B cell (primary cell): ENCODE data around the gene GORASP2. TPM values are rescaled to one million over a fixed set of nuclear protein-coding genes. Genes with fewer than 3 reads are reported as not detected.

Source experiments
- ATAC-seq: fragments of 200-7000 bp; cut with Tn5 transposase; one replicate; pipeline ENCODE4 v1.10.0; 2021; ENCODE audit warnings: low read depth, mild to moderate bottlenecking, moderate number of reproducible peaks, moderate library complexity
- CTCF ChIA-PET: fragments of 350-600 bp; sonication (Branson Sonifier 250); formaldehyde crosslinking; loops from one replicate; lab custom pipeline; 2021; ENCODE audit warnings: antibody characterized with exemption, inconsistent platforms; lab: Charles Lee
- POLR2A ChIA-PET: fragments of 350-600 bp; sonication (Branson Sonifier 250); formaldehyde crosslinking; loops from one replicate; lab custom pipeline; 2021; ENCODE audit warnings: antibody characterized with exemption; lab: Charles Lee
- DNase-seq: peaks from one replicate; pipeline ENCODE4 v3.0.0; 2013
- H2AFZ ChIP-seq: 2 replicates; pipeline ENCODE4 v1.6.1; 2012; ENCODE audit warnings: mild to moderate bottlenecking, low read depth, low read length; ENCODE audit not compliant: insufficient read depth, poor library complexity, severe bottlenecking
- H3K27ac ChIP-seq, 2 donors: 1 replicate in 1 of 2; 2 replicates in 1 of 2; pipeline ENCODE4 v1.5.1; 2012 to 2013; ENCODE audit warnings: low read length in 2 of 2, mild to moderate bottlenecking in 2 of 2, moderate library complexity in 1 of 2
- H3K27me3 ChIP-seq, 4 experiments: fragments of 200-600 bp in 1 of 4; sonication (generic) in 1 of 4; replicated peaks in 1 of 4; 1 replicate in 2 of 4; 2 replicates in 2 of 4; pipeline versions ENCODE4 v1.6.1 to v1.7.0; 2013 to 2016; ENCODE audit warnings: low read length in 3 of 4, mild to moderate bottlenecking in 2 of 4, mixed read lengths in 1 of 4, moderate library complexity in 1 of 4; ENCODE audit not compliant: insufficient read depth in 4 of 4, control insufficient read depth in 3 of 4; ENCODE audit errors: control extremely low read depth in 1 of 4
- H3K36me3 ChIP-seq, 2 experiments: replicated peaks in 1 of 2; 1 replicate in 1 of 2; 2 replicates in 1 of 2; pipeline versions ENCODE4 v1.6.1 to v1.7.1; 2013; ENCODE audit warnings: low read length in 1 of 2; ENCODE audit not compliant: insufficient read depth in 2 of 2, control insufficient read depth in 1 of 2; ENCODE audit errors: control extremely low read depth in 1 of 2, extremely low read depth in 1 of 2
- H3K4me1 ChIP-seq, 2 donors: fragments of 200-600 bp in 1 of 2; sonication (generic) in 1 of 2; 1 replicate in 1 of 2; 2 replicates in 1 of 2; pipeline versions ENCODE4 v1.5.1 to v1.6.1; 2013 to 2017; ENCODE audit warnings: low read length in 2 of 2; ENCODE audit not compliant: control insufficient read depth in 2 of 2, insufficient read depth in 2 of 2
- H3K4me2 ChIP-seq: replicated peaks from 2 replicates; pipeline ENCODE3; 2012; ENCODE audit warnings: mild to moderate bottlenecking, low read depth, low read length; ENCODE audit not compliant: poor library complexity, severe bottlenecking
- H3K4me3 ChIP-seq, 5 experiments: fragments of 200-600 bp in 1 of 5; sonication (generic) in 1 of 5; 1 replicate in 3 of 5; 2 replicates in 2 of 5; pipeline versions ENCODE4 v1.5.1 to v1.7.0; 2011 to 2016; ENCODE audit warnings: low read length in 4 of 5, mild to moderate bottlenecking in 4 of 5, low read depth in 2 of 5, control low read depth in 1 of 5, moderate library complexity in 1 of 5; ENCODE audit not compliant: insufficient read depth in 1 of 5; ENCODE audit errors: control extremely low read depth in 1 of 5, extremely low read depth in 1 of 5
- H3K79me2 ChIP-seq: fragments of 200-600 bp; sonication (generic); one replicate; pipeline ENCODE4 v1.6.0; 2016; ENCODE audit warnings: low read length; ENCODE audit not compliant: control insufficient read depth, insufficient read depth
- H3K9ac ChIP-seq: fragments of 200-600 bp; sonication (generic); 2 replicates; pipeline ENCODE4 v1.6.1; 2017; ENCODE audit warnings: mild to moderate bottlenecking, low read length, moderate library complexity
- H3K9me3 ChIP-seq, 3 donors: one replicate each; pipeline versions ENCODE4 v1.6.1 to v1.7.1; 2013; ENCODE audit warnings: low read length in 2 of 3; ENCODE audit not compliant: control insufficient read depth in 2 of 3, insufficient read depth in 1 of 3; ENCODE audit errors: control extremely low read depth in 1 of 3
- H4K20me1 ChIP-seq: 2 replicates; pipeline ENCODE4 v1.6.0; 2012; ENCODE audit warnings: mild to moderate bottlenecking, low read length; ENCODE audit not compliant: insufficient read depth, control insufficient read depth, poor library complexity, severe bottlenecking
- H3K27ac Mint-ChIP-seq: one replicate; pipeline ENCODE4 v1.8.0; 2021; ENCODE audit warnings: mixed read lengths
- H3K27me3 Mint-ChIP-seq: one replicate; pipeline ENCODE4 v1.8.0; 2021; ENCODE audit warnings: mixed read lengths
- H3K4me1 Mint-ChIP-seq: one replicate; pipeline ENCODE4 v1.8.0; 2021; ENCODE audit warnings: mixed read lengths
- H3K4me3 Mint-ChIP-seq: one replicate; pipeline ENCODE4 v1.8.0; 2021; ENCODE audit warnings: mixed read lengths
- H3K9me3 Mint-ChIP-seq: one replicate; pipeline ENCODE4 v1.8.0; 2022; ENCODE audit warnings: mixed read lengths; ENCODE audit not compliant: insufficient read depth
- EZH2 ChIP-seq: IDR thresholded peaks from 2 replicates; pipeline ENCODE4 v1.6.1; 2012; ENCODE audit warnings: borderline replicate concordance, low read depth, mild to moderate bottlenecking, moderate library complexity, low read length; ENCODE audit not compliant: insufficient read depth, poor library complexity, severe bottlenecking
- WGBS: methylation state at CpG from one replicate; pipeline ENCODE4 v1.1.5; 2013; ENCODE audit warnings: missing lambda C conversion rate; ENCODE audit not compliant: insufficient coverage; 5-methylcytosine and 5-hydroxymethylcytosine counted together
- intact Hi-C: fragments of 100-400 bp; cut with micrococcal nuclease; formaldehyde crosslinking; loops from one replicate; pipeline ENCODE4 v1.10.0; 2022
- polyA plus RNA-seq: library from polyadenylated mRNA; depleted of rRNA; stranded (reverse); fragments of >200 nt; gene quantifications from 2 replicates; pipeline ENCODE4 v1.2.3, GENCODE V29; 2012
- total RNA-seq, 2 donors: library from RNA; stranded (reverse); fragments of 120-200 nt in 1 of 2; gene quantifications; 1 replicate in 1 of 2; 2 replicates in 1 of 2; pipeline versions ENCODE4 v1.2.3 to v1.2.4, GENCODE V29; 2013 to 2022
- TF ChIP-seq, protein P1 (sequence below): fragments of 200-600 bp; IDR thresholded peaks from one replicate; pipeline ENCODE4 v1.8.0; 2022; ENCODE audit warnings: antibody characterized with exemption, mild to moderate bottlenecking

GORASP2 gene
- total and polyA plus RNA-seq, 2 donors (not counting 1 experiment from before 2014, with no cell fraction given): 40.5 to 50.5 TPM

GRCh38 chr2:170892391-170892951 is 36.6 kb upstream of the GORASP2 start:
- WGBS: 89% methylated on average over 2 of the region's 9 CpGs
- intact Hi-C loops: no loop called here
- Histone ChIP-seq H3K79me2 (no peaks in the 10 kb centered on the region), H3K9ac (no peak overlapping the region), H3K27ac (no peak overlapping the region), H3K9me3 (no peaks in the 10 kb centered on the region), H3K36me3 (no peaks in the 10 kb centered on the region), H3K4me2 (no peak overlapping the region), H3K27me3 (no peaks in the 10 kb centered on the region), H4K20me1 (no peaks in the 10 kb centered on the region), H3K4me1 (no peaks in the 10 kb centered on the region), H2AFZ (no peak overlapping the region), H3K4me3 (no peak overlapping the region)
- peaks cover 34% of the 10 kb centered on the region for H3K27me3 Mint-ChIP-seq
- H3K9me3 Mint-ChIP-seq: no peaks in the 10 kb centered on the region
- TF ChIP-seq EZH2: no peak
- TF ChIP-seq, protein P1, sequence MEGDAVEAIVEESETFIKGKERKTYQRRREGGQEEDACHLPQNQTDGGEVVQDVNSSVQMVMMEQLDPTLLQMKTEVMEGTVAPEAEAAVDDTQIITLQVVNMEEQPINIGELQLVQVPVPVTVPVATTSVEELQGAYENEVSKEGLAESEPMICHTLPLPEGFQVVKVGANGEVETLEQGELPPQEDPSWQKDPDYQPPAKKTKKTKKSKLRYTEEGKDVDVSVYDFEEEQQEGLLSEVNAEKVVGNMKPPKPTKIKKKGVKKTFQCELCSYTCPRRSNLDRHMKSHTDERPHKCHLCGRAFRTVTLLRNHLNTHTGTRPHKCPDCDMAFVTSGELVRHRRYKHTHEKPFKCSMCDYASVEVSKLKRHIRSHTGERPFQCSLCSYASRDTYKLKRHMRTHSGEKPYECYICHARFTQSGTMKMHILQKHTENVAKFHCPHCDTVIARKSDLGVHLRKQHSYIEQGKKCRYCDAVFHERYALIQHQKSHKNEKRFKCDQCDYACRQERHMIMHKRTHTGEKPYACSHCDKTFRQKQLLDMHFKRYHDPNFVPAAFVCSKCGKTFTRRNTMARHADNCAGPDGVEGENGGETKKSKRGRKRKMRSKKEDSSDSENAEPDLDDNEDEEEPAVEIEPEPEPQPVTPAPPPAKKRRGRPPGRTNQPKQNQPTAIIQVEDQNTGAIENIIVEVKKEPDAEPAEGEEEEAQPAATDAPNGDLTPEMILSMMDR: no peak
- no peak for DNase-seq
- ChIA-PET CTCF (interaction anchor here (2.8 kb wide), 1 partner anchor 19 kb away, joined by 11 read pairs; no protein-coding TSS in a partner anchor), POLR2A (no interaction called here)
- no peak overlapping the region for H3K4me3 Mint-ChIP-seq
- H3K27ac Mint-ChIP-seq: no peak overlapping the region
- no peaks in the 10 kb centered on the region for H3K4me1 Mint-ChIP-seq
- ATAC-seq: no peak

GRCh38 chr2:170895023-170895757 is 33.9 kb upstream of the GORASP2 start:
- Histone ChIP-seq H3K9me3 (no peaks in the 10 kb centered on the region), H3K36me3 (no peaks in the 10 kb centered on the region), H3K9ac (no peak overlapping the region), H3K27ac (no peak overlapping the region), H2AFZ (no peak overlapping the region), H3K4me2 (no peak overlapping the region), H3K4me3 (no peak overlapping the region), H3K27me3 (peaks cover 0 to 2% (median 0%) of the 10 kb centered on the region in 4 experiments), H3K4me1 (no peaks in the 10 kb centered on the region), H4K20me1 (no peaks in the 10 kb centered on the region), H3K79me2 (no peaks in the 10 kb centered on the region)
- no peaks in the 10 kb centered on the region for H3K9me3 Mint-ChIP-seq
- POLR2A ChIA-PET: no interaction called here
- WGBS: 80% methylated on average over 2 of the region's 3 CpGs
- intact Hi-C loops: no loop called here
- H3K4me3 Mint-ChIP-seq: no peak overlapping the region
- ATAC-seq (no peak), DNase-seq (no peak)
- H3K4me1 Mint-ChIP-seq: no peaks in the 10 kb centered on the region
- H3K27ac Mint-ChIP-seq: no peak overlapping the region
- TF ChIP-seq, protein P1: no peak
- TF ChIP-seq EZH2: no peak
- CTCF ChIA-PET: interaction anchor here (1.3 kb wide), 1 partner anchor 22 kb away, joined by 6 read pairs; no protein-coding TSS in a partner anchor
- H3K27me3 Mint-ChIP-seq: peaks cover 33% of the 10 kb centered on the region
